Stimulated activated effector memory CD8-positive, alpha-beta T cell treated with anti-CD3 and anti-CD28 coated beads, Interleukin-12 subunit alpha, Interleukin-12 subunit beta, amount 100 ng/mL, for 72 hours (primary cell): ENCODE results near the gene MARCHF3.
A peak's percentile ranks its signal among the peaks of the same experiment; 100 is the strongest.

Experiments
- ATAC-seq: fragments of 150-1000 bp; cut with Tn5 transposase; 2 replicates; pipeline ENCODE4 v1.10.0; 2021
- DNase-seq, 2 donors: peaks; one replicate each; pipeline ENCODE4 v3.0.0; 2021 to 2022; ENCODE audit warnings: low spot score in 2 of 2
- H3K27ac Mint-ChIP-seq: one replicate; pipeline ENCODE4 v1.8.0; 2022; ENCODE audit warnings: mild to moderate bottlenecking, mixed read lengths
- H3K36me3 Mint-ChIP-seq: one replicate; pipeline ENCODE4 v1.8.0; 2022; ENCODE audit warnings: mild to moderate bottlenecking, mixed read lengths
- H3K4me1 Mint-ChIP-seq: one replicate; pipeline ENCODE4 v1.8.0; 2022; ENCODE audit warnings: mixed read lengths
- H3K4me3 Mint-ChIP-seq: one replicate; pipeline ENCODE4 v1.8.0; 2022; ENCODE audit warnings: mild to moderate bottlenecking, mixed read lengths
- H3K9me3 Mint-ChIP-seq: one replicate; pipeline ENCODE4 v1.8.0; 2022; ENCODE audit warnings: mixed read lengths

The MARCHF3 gene, protein sequence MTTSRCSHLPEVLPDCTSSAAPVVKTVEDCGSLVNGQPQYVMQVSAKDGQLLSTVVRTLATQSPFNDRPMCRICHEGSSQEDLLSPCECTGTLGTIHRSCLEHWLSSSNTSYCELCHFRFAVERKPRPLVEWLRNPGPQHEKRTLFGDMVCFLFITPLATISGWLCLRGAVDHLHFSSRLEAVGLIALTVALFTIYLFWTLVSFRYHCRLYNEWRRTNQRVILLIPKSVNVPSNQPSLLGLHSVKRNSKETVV

DNA sequence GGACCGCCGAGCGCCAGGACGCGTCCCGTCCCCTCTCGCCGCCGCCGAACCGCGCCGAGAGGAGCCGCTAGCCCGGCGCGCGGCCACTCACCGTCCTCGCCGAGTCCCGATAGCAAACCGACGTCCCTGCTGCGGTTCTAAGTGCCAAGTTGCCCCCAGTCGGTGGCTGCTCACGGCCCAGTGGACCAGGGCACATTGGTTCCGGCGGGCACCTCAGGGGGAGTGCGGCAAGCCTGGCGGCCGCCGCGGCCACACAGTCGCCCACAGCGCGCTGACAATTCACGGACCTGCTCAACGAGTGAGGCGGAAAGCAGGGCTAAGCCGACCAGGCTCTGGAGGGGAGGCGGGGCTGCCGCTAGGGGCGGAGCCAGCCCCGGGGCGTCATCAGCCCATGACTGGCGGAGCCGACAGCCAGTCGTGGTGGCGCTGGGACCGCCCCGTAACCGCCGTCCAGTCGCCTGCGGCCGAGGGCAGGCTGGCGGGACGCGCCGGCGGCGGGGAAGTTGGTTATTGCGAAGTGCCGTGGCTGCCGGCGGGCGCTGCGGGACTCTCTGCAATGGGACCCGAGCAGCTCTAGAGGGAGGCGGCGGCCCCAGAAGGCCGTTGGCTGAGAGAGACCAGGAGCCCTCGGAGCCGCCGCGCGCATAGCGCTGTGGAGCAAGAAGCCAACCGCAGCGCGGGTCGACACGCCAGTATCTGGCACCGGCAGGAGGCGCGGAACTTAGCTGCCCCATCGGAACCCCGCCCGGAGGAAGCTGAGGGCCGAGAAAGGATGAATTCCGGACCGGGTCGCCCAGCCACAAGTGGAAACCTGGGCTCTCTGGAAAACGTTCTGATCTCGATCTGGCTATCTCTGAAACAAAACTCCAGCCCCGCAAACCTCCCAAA is at the start of gene MARCHF3:
Gene MARCHF3 (minus strand): TSS at position 300 of the 888 bp plus-strand sequence. CDS start 112,387 bp downstream, outside the sequence.
- Mint-ChIP-seq H3K9me3 (no peaks in the 10 kb centered on the region), H3K27ac (no peak within 1 kb of the TSS)

DNA sequence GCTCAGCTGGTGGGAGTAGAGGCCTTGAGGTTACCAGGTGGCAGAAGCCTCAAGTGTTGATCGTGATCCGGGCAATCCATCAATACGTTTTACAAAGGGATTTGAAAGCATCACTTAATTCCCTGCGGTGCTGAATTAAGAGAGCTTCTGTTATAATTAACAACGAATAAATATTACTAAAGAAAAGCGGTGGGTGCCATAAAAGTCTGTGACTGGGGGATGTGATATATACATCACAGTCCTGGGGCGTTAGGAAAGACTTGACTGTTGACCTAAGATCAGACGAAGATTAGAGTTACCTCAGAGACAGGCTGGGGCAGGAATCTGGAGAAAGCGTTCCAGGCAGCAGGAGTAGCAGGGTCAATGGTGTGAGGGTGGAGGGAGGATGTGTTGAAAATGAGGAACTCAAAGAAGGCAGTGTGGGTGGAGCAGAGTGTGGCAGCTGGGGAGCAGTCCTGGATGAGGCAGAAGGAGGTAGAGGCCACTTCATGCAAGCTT is 49.7 kb upstream of the MARCHF3 start:
- H3K27ac Mint-ChIP-seq, result no peak overlapping the region
- no peak overlapping the region for H3K4me3 Mint-ChIP-seq
- no peak for DNase-seq
- no peaks in the 10 kb centered on the region for H3K36me3 Mint-ChIP-seq
- no peak for ATAC-seq
- H3K9me3 Mint-ChIP-seq, result no peaks in the 10 kb centered on the region
- no peaks in the 10 kb centered on the region for H3K4me1 Mint-ChIP-seq

More for the DNA sequence above, at the start of gene MARCHF3:
- Mint-ChIP-seq H3K4me1 (peaks cover 14% of the 10 kb centered on the region), H3K36me3 (no peaks in the 10 kb centered on the region), H3K4me3 (peak within 1 kb of the TSS; percentile 73)
- peak; percentile 91 to 96 for DNase-seq
- ATAC-seq, result peak; percentile 98

DNA sequence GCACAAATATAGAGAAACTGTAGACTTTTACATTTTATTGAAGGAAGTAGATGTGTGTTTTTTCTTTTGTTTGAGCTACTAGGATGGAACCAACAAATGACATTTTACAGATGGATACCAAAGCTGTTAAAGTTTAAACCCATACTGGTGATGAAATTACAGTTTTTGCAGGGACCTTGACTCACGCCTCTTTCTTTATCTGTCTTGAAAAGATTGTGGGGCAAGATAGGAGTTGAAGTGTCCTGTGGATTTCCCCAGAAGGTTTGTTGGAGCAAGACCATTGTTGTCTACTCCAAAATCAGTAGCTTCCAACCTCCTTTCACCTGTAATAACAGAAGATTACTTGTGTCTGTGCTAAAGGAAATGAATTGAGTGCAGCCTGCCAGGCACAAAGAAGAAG is 47.0 kb upstream of the MARCHF3 start:
- Mint-ChIP-seq H3K4me3 (no peak overlapping the region), H3K36me3 (peaks cover 5% of the 10 kb centered on the region), H3K9me3 (peaks cover 3% of the 10 kb centered on the region), H3K4me1 (peaks cover 13% of the 10 kb centered on the region), H3K27ac (no peak overlapping the region)
- DNase-seq (no peak), ATAC-seq (no peak)

DNA sequence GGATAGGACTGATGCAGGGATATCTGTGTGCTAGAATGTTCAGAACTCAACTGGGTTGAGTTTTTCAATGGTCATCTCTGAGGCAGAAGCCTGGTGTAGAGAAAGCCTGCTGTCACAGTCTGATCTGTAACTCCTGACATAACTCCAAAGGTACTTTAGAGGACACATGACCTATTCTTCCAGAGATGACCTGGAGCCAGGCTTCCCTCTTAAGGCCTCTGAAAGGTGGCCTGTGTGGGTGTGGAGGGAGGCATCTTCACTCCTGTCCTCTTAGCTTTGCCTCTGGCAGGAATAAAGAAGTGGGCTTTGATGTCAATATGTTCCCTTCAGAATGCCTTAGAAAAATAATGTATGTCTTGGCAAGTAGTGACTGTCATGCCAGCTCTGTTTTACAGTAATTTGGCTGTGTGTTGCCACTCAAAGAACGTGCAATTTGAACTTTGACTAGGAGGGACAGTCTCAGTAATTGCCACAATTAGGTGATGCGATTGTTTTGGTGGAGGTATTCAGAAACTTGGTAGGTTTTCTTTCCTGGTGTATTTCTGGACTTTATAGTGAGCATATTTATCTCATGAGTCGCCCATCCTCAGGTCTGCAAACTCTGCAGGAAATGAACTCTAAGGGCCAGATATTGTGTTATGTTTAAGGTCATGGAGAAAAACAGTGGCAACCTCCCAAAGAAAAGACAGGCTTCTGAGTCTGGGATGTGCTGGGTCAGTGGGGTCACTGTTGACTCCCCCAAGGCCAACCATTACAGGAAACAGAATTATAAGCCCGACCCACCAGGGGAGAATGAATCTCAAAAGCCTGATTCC is 46.2 kb upstream of the MARCHF3 start:
- no peak for ATAC-seq
- H3K4me3 Mint-ChIP-seq, result no peak overlapping the region
- DNase-seq, result no peak
- no peak overlapping the region for H3K27ac Mint-ChIP-seq
- peaks cover 13% of the 10 kb centered on the region for H3K4me1 Mint-ChIP-seq
- peaks cover 3% of the 10 kb centered on the region for H3K9me3 Mint-ChIP-seq
- H3K36me3 Mint-ChIP-seq, result peaks cover 5% of the 10 kb centered on the region

DNA sequence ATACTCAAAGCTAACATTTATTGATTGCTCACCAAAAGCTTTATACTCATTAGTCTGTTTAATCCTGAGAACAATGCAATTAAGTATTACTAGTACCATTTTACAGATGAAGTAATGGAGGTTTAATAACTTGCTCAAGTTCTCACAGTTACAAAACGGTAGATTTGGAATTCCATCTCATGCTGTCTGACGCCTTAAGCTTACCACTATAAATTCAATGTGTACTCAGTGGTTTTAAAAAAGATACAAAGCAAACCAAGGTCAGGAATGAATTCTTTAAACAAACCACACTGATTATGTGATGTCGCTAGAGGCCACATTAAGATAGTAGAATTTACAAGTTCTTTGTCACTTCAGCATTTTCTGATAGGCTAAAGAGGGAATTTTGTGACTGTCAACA is 44.1 kb upstream of the MARCHF3 start:
- ATAC-seq (no peak), DNase-seq (no peak)
- H3K27ac Mint-ChIP-seq, result no peak overlapping the region
- peaks cover 13% of the 10 kb centered on the region for H3K4me1 Mint-ChIP-seq
- peaks cover 5% of the 10 kb centered on the region for H3K36me3 Mint-ChIP-seq
- H3K4me3 Mint-ChIP-seq, result no peak overlapping the region
- peaks cover 3% of the 10 kb centered on the region for H3K9me3 Mint-ChIP-seq

DNA sequence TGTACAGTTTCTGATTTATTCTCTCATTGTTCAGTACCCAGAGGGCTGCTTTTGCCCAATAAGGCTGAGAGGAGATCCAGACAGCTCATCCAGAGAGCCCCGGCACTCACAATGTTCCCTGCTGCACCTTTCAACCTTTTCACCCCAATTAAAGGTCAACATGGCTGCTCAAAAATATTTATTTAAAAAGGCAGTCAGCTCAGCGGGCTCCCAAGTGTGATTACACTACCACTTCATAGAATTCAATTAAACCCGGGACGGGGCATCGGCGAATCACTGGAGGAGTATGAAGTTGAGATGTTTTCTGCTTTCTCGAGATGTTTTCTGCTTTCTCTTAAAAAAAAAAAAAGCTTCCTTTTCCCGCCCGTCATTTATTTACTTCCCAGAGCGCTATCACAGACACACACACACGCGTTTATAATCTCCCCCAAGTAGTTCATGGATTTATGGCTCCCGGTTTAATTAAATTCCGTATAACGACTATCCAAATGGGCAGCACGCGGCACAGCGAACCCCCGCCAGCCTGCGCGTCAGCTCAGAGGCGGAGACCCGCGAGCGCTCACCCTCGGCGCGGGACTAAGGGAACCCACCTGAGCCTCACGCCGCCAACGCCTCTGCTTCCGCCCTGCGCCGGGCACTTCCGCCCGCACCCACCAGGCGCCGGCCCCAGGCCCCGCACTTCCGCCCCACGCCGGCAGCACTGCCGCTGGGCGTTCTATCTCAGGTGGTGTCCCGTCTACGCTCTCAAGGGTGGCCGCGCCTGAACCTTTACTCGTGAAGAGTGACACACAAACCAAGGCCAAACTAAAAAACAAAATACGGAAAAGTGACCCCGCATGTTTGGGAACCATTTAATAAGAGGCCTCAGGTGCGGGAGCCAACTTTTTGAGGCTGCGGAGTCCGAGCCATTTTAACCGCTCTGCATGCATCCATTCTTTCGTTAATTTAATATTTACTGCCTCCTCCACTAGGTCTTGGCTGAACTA is 42.8 kb upstream of the MARCHF3 start, which contains the start of gene C5orf63:
Gene C5orf63 (minus strand): TSS at position 642 of the 986 bp plus-strand sequence. CDS start 14,507 bp downstream, outside the sequence.
- Mint-ChIP-seq H3K4me3 (peak within 1 kb of the TSS; percentile 85), H3K4me1 (peaks cover 13% of the 10 kb centered on the region), H3K27ac (peak within 1 kb of the TSS; percentile 90), H3K9me3 (peaks cover 3% of the 10 kb centered on the region), H3K36me3 (peaks cover 5% of the 10 kb centered on the region)
- peak; percentile 97 for ATAC-seq
- peak; percentile 56 to 84 for DNase-seq

DNA sequence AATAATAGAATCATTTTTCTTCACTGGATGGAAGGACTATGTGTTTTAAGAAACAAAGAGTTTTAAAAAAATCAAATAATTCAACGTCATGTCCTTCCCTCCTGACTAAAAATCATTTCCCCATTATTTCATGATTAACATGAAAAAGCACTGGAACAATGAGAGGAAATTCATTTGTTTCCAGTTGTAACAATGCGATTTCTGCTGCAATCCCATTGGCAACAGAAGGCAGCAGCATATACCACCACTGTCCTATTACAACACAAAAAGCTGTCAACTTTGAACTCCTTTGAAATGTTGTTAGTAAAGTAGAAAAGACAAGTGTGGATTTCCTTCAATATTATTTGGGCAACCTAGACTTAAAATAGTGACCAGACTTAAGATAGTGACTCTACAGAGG is 39.9 kb upstream of the MARCHF3 start:
- DNase-seq, result no peak
- Mint-ChIP-seq H3K27ac (no peak overlapping the region), H3K9me3 (peaks cover 3% of the 10 kb centered on the region), H3K36me3 (peaks cover 5% of the 10 kb centered on the region), H3K4me1 (peaks cover 13% of the 10 kb centered on the region), H3K4me3 (no peak overlapping the region)
- ATAC-seq, result no peak

DNA sequence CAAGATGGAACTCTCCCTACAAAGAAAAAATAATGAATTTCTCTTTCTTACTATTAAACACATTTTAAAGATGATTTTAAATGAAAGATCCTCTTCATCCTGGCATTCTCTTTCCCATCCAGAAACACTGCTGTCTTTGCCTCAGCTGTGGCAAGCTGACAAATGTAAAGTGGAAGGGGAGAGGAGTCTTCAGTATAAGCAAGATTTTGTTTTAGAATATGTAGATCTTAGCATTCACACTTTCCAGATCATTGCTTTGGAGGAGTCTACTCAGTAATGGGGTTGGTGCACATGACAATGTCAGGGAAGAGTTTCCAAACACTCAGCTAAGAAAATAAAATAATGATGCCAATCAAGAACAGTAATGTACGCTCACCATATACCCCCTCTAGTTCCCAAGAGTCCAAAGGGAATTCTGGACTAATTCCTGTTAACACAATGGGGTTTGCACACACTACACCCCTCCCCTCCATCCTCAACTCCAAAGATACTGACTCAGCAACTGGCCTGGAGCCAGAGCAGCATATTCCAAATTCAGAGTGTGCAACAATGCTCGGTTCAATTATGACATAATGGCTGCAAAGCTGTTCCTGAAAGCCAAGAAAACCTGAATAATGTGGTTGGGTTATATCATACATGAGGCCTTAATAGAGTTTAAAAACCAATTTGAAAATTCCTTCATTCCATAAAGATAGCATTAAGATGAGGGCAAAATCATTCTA is 38.3 kb upstream of the MARCHF3 start:
- H3K27ac Mint-ChIP-seq, result no peak overlapping the region
- DNase-seq (no peak), ATAC-seq (no peak)
- H3K4me3 Mint-ChIP-seq, result no peak overlapping the region
- H3K36me3 Mint-ChIP-seq, result peaks cover 5% of the 10 kb centered on the region
- H3K4me1 Mint-ChIP-seq, result peaks cover 8% of the 10 kb centered on the region
- peaks cover under 1% of the 10 kb centered on the region for H3K9me3 Mint-ChIP-seq

DNA sequence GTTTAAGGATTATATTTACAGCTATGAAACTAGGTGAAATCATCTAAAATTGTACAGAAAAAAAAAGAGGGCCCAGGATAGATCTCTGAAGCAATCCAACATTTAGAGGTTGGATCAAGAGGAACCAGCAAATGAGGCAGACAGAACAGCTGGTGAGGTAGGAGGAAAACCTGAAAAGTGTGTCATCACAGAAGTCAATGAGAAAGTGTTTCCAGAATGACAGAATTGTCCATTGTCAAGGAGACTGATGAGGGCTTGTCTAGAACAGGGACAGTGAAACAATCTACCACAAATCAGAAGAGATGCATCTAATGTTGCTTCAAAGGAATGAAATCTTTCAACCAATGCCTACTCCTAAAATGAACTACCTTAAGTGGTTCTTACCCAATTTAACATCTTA is 36.4 kb upstream of the MARCHF3 start:
- DNase-seq (no peak), ATAC-seq (no peak)
- H3K4me3 Mint-ChIP-seq, result no peak overlapping the region
- H3K36me3 Mint-ChIP-seq, result no peaks in the 10 kb centered on the region
- no peak overlapping the region for H3K27ac Mint-ChIP-seq
- no peaks in the 10 kb centered on the region for H3K4me1 Mint-ChIP-seq
- H3K9me3 Mint-ChIP-seq, result no peaks in the 10 kb centered on the region

DNA sequence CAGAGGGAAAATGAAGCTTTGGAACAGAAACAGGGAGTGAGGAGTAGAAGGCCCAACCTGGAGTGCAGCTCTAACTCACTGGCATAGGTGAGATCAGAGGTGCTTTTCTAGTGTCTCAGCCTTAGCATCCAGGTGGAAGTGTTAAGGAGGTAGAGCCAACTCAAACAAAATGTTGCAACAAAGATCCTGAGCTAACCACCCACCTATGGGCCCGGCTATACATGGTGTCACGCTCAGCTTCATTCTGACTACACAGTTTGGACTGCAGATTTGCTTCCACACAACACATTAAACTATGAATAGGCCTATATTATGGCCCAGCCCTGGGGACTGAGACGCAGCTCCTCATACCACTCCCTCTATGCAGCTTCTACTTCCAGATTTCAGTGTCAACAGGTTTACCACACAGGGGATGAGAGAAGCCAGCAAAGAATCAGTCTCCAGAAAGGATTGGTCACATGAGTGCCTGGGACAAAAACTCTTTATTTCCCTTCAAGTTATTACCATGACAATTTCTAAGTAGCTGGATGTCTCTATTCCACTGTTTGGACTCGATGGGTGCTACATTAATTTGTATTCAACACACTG is 34.0 kb upstream of the MARCHF3 start:
- Mint-ChIP-seq H3K9me3 (no peaks in the 10 kb centered on the region), H3K36me3 (no peaks in the 10 kb centered on the region), H3K27ac (no peak overlapping the region), H3K4me3 (no peak overlapping the region), H3K4me1 (peaks cover 6% of the 10 kb centered on the region)
- DNase-seq, result no peak
- ATAC-seq, result no peak

DNA sequence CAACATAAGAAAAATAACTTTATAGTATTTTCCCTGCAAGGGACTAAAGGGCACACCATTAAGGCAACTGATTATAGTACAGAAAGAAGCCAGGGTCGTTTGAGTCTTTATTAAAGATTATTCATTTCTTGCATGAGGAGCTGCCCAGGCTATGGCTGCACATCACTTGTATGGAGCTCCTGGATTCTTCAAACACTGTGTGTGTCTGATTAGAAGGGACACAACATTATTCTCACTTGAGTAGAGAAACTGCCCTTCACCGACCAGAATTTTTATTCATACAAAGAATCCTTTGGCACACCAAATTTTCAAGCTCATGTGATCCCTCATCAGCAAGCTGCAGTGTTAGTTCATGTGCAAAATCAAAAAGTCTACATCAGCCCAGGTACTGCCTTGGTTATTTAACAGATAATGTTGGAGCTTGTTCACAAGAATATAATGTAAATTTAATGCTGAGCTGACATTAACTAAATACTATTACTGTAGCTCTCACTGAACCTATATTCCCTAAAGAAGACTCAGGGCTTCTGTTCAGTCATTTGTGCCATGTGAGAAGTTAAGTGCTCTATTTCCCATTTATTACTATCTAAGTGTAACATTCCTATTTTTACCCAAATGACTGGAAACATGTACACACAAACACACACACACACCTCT is 33.0 kb upstream of the MARCHF3 start:
- H3K4me1 Mint-ChIP-seq, result peaks cover 6% of the 10 kb centered on the region
- H3K36me3 Mint-ChIP-seq, result no peaks in the 10 kb centered on the region
- no peak overlapping the region for H3K27ac Mint-ChIP-seq
- DNase-seq (no peak), ATAC-seq (no peak)
- H3K9me3 Mint-ChIP-seq, result no peaks in the 10 kb centered on the region
- H3K4me3 Mint-ChIP-seq, result no peak overlapping the region

DNA sequence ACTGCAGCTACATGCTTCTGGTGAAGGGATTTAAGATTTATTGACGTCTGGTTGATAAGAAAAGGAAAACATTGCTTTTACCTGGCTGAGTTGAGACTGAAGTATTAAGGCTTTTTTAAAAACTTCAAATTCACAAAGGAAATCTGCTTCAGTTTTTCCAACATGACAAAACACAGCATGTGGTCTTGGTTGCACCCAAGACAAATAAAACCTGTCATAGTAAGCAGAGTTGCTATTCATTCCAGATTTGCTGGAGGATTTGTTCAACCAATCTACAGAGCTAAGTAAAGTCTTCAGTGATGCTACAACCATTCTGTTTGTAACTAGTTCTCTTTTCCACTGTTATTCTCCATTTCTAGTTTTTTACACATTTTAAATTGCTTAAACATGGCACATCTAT is 31.6 kb upstream of the MARCHF3 start:
- no peaks in the 10 kb centered on the region for H3K9me3 Mint-ChIP-seq
- H3K4me3 Mint-ChIP-seq, result no peak overlapping the region
- H3K27ac Mint-ChIP-seq, result no peak overlapping the region
- DNase-seq (no peak), ATAC-seq (no peak)
- H3K36me3 Mint-ChIP-seq, result no peaks in the 10 kb centered on the region
- H3K4me1 Mint-ChIP-seq, result peaks cover 6% of the 10 kb centered on the region

DNA sequence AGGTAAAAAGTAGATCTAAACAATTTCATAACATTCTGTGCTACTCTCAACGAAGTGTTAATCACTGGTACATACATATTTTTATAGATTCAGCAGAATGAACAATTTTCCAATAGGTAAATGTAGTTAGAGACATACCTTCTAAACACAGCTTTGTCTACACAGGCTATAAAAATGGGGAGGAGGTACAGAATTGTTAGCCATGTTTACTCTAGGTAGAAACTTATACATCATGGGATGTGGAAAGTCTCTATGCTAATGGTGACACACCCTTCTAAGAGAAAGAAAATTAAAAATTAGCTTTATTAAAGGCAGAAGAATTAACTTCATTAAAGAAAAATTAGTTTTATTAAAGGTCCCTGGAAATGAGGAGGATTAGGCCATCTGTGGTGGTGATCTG is 31.2 kb upstream of the MARCHF3 start:
- H3K4me1 Mint-ChIP-seq, result peaks cover 6% of the 10 kb centered on the region
- H3K27ac Mint-ChIP-seq, result no peak overlapping the region
- no peaks in the 10 kb centered on the region for H3K9me3 Mint-ChIP-seq
- no peak overlapping the region for H3K4me3 Mint-ChIP-seq
- peaks cover under 1% of the 10 kb centered on the region for H3K36me3 Mint-ChIP-seq
- ATAC-seq, result no peak
- no peak for DNase-seq
